ENCODE measurements around the gene ANKRD17.
A peak's percentile ranks its signal among the peaks of the same experiment; 100 is the strongest.

ANKRD17 gene

DNA sequence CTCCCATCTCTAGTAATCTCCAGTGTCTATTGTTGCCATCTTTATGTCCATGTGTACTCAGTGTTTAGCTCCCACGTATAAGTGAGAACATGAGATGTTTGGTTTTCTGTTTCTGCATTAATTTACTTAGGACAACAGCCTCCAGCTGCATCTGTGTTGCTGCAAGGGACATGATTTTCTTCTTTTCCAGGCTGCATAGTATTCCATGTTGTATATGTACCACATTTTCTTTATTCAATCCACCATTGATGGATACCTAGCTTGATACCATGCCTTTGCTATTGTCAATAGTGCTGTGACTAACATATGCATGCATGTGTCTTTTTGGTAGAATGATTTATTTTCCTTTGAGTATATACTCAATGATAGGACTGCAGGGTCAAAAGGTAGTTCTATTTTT is 18.6 kb upstream of the ANKRD17 start:
- DNase-seq (ENCODE audit: low read depth), result no peak
- H3K4me3 ChIP-seq (ENCODE audit: low read depth, low read length), result no peak overlapping the region
- TF ChIP-seq, protein P1, sequence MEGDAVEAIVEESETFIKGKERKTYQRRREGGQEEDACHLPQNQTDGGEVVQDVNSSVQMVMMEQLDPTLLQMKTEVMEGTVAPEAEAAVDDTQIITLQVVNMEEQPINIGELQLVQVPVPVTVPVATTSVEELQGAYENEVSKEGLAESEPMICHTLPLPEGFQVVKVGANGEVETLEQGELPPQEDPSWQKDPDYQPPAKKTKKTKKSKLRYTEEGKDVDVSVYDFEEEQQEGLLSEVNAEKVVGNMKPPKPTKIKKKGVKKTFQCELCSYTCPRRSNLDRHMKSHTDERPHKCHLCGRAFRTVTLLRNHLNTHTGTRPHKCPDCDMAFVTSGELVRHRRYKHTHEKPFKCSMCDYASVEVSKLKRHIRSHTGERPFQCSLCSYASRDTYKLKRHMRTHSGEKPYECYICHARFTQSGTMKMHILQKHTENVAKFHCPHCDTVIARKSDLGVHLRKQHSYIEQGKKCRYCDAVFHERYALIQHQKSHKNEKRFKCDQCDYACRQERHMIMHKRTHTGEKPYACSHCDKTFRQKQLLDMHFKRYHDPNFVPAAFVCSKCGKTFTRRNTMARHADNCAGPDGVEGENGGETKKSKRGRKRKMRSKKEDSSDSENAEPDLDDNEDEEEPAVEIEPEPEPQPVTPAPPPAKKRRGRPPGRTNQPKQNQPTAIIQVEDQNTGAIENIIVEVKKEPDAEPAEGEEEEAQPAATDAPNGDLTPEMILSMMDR (IDR thresholded peaks at IDR 0.05; ENCODE audit: control insufficient read depth, extremely low read depth, insufficient read depth), result no peak

- DNase-seq (ENCODE audit: low read depth), result peak; percentile 86
- TF ChIP-seq, protein P1 (IDR thresholded peaks at IDR 0.05; ENCODE audit: control insufficient read depth, extremely low read depth, insufficient read depth), result no peak
- H3K4me3 ChIP-seq (ENCODE audit: low read depth, low read length), result no peak overlapping the region
Measured at GRCh38 chr4:73275318-73275654, 16.7 kb upstream of the ANKRD17 start.

DNA sequence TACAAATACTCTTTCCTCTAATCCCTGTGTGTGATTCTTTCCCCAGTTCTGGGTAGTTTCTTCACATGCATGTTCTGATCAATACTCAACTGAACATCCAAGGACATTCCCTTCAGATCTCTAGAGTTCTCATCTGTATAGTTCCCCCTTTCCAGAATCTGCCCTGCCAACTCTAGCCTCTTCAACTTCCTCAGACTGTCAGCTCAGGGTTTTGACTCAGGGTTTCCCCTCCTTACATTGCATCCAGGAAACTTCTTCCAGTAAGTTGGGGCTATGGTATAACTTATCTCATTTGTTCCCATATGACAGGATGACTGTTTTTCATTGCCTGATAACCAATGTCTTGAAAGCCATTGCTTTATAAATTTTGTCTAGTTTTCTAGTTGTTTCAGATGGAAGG is 14.2 kb upstream of the ANKRD17 start:
- no peak overlapping the region for H3K4me3 ChIP-seq (ENCODE audit: low read depth, low read length)
- TF ChIP-seq, protein P1 (IDR thresholded peaks at IDR 0.05; ENCODE audit: control insufficient read depth, extremely low read depth, insufficient read depth), result no peak
- DNase-seq (ENCODE audit: low read depth), result no peak

GRCh38 chr4:73267050-73267449 is 8.5 kb upstream of the ANKRD17 start:
- DNase-seq (ENCODE audit: low read depth), result no peak
- TF ChIP-seq, protein P1 (IDR thresholded peaks at IDR 0.05; ENCODE audit: control insufficient read depth, extremely low read depth, insufficient read depth), result no peak

GRCh38 chr4:73259571-73260090 is 1.0 kb upstream of the ANKRD17 start:
- TF ChIP-seq, protein P1 (IDR thresholded peaks at IDR 0.05; ENCODE audit: control insufficient read depth, extremely low read depth, insufficient read depth), result no peak
- H3K4me3 ChIP-seq (ENCODE audit: low read depth, low read length), result peak overlapping the region; percentile 95
- no peak for DNase-seq (ENCODE audit: low read depth)

More at GRCh38 chr4:73267050-73267449, 8.5 kb upstream of the ANKRD17 start:
- H3K4me3 ChIP-seq (ENCODE audit: low read depth, low read length), result no peak overlapping the region

- peak overlapping the region; percentile 95 for H3K4me3 ChIP-seq (ENCODE audit: low read depth, low read length)
- TF ChIP-seq, protein P1 (IDR thresholded peaks at IDR 0.05; ENCODE audit: control insufficient read depth, extremely low read depth, insufficient read depth), result peak; percentile 44
- no peak for DNase-seq (ENCODE audit: low read depth)
Measured at GRCh38 chr4:73258436-73258685, 237 bp downstream of the ANKRD17 start.

DNA sequence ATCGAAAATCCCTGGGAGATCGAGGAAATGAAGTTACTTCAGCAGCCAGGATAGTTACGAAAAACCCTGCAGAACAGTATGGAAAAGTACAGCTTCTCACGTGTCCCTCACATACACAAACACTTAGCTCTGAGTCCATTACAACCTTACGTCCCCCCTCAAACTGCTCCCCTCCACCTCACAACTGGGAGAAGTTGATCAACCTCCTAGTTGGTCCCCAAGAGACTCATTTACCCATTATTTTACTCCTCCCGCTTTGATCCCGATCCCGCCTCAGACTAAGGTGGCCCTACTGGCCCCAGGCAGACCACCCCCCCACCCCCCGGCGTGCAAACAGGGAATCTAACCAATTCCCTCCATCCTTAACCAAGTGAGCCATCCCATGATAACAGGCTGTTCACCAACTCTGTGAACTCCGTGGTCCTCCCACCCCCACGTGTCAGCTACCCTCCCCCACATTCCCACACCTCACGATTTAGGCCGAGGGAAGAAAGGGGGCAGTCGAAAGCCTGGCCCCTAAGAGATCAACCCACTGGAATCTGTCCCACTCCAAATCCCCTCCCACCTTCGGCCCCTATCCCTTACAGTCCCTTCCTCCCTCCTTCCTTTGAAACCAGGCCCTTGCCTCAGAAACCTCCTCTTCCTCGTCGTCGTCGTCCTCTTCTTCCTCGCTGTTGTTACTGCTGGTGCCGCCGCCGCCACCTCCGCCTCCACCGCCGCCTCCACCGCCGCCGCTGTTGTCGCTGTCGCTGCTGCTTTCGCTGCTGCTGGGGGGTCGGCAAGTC is 755 bp downstream of the ANKRD17 start:
- DNase-seq (ENCODE audit: low read depth), result no peak
- peak overlapping the region; percentile 95 for H3K4me3 ChIP-seq (ENCODE audit: low read depth, low read length)
- TF ChIP-seq, protein P1 (IDR thresholded peaks at IDR 0.05; ENCODE audit: control insufficient read depth, extremely low read depth, insufficient read depth), result no peak

Measured in LNCaP clone FGC (cell line).